ENCODE results near the gene MAS1L.

Gene MAS1L

GRCh38 chr6:29487660-29488059 is at the start of gene MAS1L:
TSS of gene MAS1L (minus strand) at chr6:29487956. CDS start at chr6:29487902, 54 bp downstream.
- no peak for ATAC-seq
- TF ChIP-seq ISL1 (CRISPR knock-in tag; IDR thresholded peaks at IDR 0.05) (no peak), BACH2 (CRISPR knock-in tag; IDR thresholded peaks at IDR 0.05; ENCODE audit: borderline replicate concordance) (no peak), TOX (CRISPR knock-in tag; IDR thresholded peaks at IDR 0.05; ENCODE audit: borderline replicate concordance) (no peak), CSDC2 (CRISPR knock-in tag; IDR thresholded peaks at IDR 0.05) (no peak), ESRRG (CRISPR knock-in tag; IDR thresholded peaks at IDR 0.05) (no peak), ZNF565 (CRISPR knock-in tag; conservative IDR thresholded peaks at IDR 0.05; ENCODE audit: low read depth) (no peak), ZFP30 (CRISPR knock-in tag; IDR thresholded peaks at IDR 0.05) (no peak), CREB5 (CRISPR knock-in tag; IDR thresholded peaks at IDR 0.05; ENCODE audit: low read depth) (no peak), OSR1 (CRISPR knock-in tag; IDR thresholded peaks at IDR 0.05) (no peak), ZFP3 (CRISPR knock-in tag; IDR thresholded peaks at IDR 0.05) (no peak), ARNTL (CRISPR knock-in tag; IDR thresholded peaks at IDR 0.05; ENCODE audit: borderline replicate concordance, low read depth) (no peak), PPARA (CRISPR knock-in tag; IDR thresholded peaks at IDR 0.05; ENCODE audit: borderline replicate concordance) (no peak)

GRCh38 chr6:29532320-29532951 is 44.7 kb upstream of the MAS1L start:
- no peak for TF ChIP-seq PPARA (CRISPR knock-in tag; IDR thresholded peaks at IDR 0.05; ENCODE audit: borderline replicate concordance)
- no peak for TF ChIP-seq CREB5 (CRISPR knock-in tag; IDR thresholded peaks at IDR 0.05; ENCODE audit: low read depth)
- TF ChIP-seq ISL1 (CRISPR knock-in tag; IDR thresholded peaks at IDR 0.05) = no peak
- no peak for TF ChIP-seq TSHZ2 (CRISPR knock-in tag; IDR thresholded peaks at IDR 0.05)
- no peak for TF ChIP-seq ZNF565 (CRISPR knock-in tag; conservative IDR thresholded peaks at IDR 0.05; ENCODE audit: low read depth)
- TF ChIP-seq ZFP3 (CRISPR knock-in tag; IDR thresholded peaks at IDR 0.05) = no peak
- TF ChIP-seq PATZ1 (CRISPR knock-in tag; IDR thresholded peaks at IDR 0.05; ENCODE audit: borderline replicate concordance) = no peak
- ATAC-seq = no peak

- no peak for ATAC-seq
- TF ChIP-seq ISL1 (CRISPR knock-in tag; IDR thresholded peaks at IDR 0.05) = no peak
- no peak for TF ChIP-seq TSHZ2 (CRISPR knock-in tag; IDR thresholded peaks at IDR 0.05)
- no peak for TF ChIP-seq ZNF8 (CRISPR knock-in tag; IDR thresholded peaks at IDR 0.05)
- TF ChIP-seq SNAI2 (CRISPR knock-in tag; IDR thresholded peaks at IDR 0.05) = no peak
- no peak for TF ChIP-seq POU6F1 (CRISPR knock-in tag; IDR thresholded peaks at IDR 0.05; ENCODE audit: borderline replicate concordance, low read depth)
- TF ChIP-seq GLIS3 (CRISPR knock-in tag; IDR thresholded peaks at IDR 0.05) = no peak
- TF ChIP-seq TOX (CRISPR knock-in tag; IDR thresholded peaks at IDR 0.05; ENCODE audit: borderline replicate concordance) = no peak
- TF ChIP-seq RARB (CRISPR knock-in tag; IDR thresholded peaks at IDR 0.05) = no peak
- TF ChIP-seq PATZ1 (CRISPR knock-in tag; IDR thresholded peaks at IDR 0.05; ENCODE audit: borderline replicate concordance) = no peak
- TF ChIP-seq TCF4 (CRISPR knock-in tag; IDR thresholded peaks at IDR 0.05; ENCODE audit: borderline replicate concordance) = no peak
Observed at GRCh38 chr6:29531668-29532067, 43.9 kb upstream of the MAS1L start.

Data from SK-N-SH treated with all-trans-retinoic acid at 6 μM for 48 hours (cell line).